Cardiac fibroblast (primary cell): ENCODE data around the gene DDX59.

Source experiments
- DNase-seq, 2 donors: peaks; one replicate each; pipeline versions ENCODE4 v3.0.0 to v3.0.0-alpha.2; 2010; ENCODE audit warnings: low read depth in 2 of 2
- H3K4me3 ChIP-seq, 2 donors: replicated peaks in 1 of 2; 1 replicate in 1 of 2; 2 replicates in 1 of 2; pipeline ENCODE4 v1.5.1; 2011; ENCODE audit warnings: low read depth in 2 of 2, low read length in 2 of 2, mild to moderate bottlenecking in 2 of 2, moderate library complexity in 1 of 2
- TF ChIP-seq, protein P1 (sequence below): IDR thresholded peaks from one replicate; pipeline ENCODE4 v1.5.1; 2011; ENCODE audit warnings: low read depth, mild to moderate bottlenecking, low read length, inconsistent platforms

Gene DDX59

DNA sequence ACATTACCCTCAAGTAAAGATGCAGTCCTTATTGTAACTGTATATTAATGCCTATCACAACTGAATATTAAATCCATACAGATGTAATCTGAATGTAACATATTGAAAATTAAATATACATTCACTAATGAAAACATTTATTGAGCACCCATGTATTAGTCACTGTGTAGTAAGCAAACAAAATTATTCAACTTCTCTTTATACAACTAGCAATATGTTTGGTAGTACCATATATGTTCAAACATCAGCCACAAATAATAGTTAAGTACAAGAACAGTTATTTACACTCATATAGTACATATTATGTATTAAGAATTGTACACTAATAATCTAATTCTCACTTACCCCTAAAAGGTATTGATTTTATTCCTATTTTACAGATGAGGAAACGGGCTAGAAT lies 67.1 kb downstream of the DDX59 start:
- no peak overlapping the region for H3K4me3 ChIP-seq
- no peak for DNase-seq
- TF ChIP-seq, protein P1, sequence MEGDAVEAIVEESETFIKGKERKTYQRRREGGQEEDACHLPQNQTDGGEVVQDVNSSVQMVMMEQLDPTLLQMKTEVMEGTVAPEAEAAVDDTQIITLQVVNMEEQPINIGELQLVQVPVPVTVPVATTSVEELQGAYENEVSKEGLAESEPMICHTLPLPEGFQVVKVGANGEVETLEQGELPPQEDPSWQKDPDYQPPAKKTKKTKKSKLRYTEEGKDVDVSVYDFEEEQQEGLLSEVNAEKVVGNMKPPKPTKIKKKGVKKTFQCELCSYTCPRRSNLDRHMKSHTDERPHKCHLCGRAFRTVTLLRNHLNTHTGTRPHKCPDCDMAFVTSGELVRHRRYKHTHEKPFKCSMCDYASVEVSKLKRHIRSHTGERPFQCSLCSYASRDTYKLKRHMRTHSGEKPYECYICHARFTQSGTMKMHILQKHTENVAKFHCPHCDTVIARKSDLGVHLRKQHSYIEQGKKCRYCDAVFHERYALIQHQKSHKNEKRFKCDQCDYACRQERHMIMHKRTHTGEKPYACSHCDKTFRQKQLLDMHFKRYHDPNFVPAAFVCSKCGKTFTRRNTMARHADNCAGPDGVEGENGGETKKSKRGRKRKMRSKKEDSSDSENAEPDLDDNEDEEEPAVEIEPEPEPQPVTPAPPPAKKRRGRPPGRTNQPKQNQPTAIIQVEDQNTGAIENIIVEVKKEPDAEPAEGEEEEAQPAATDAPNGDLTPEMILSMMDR, result no peak
